IMR-90 (cell line): ENCODE measurements around the gene CCDC142. TPM values are rescaled to one million over a fixed set of nuclear protein-coding genes. Genes with fewer than 3 reads are reported as not detected.
A peak's percentile ranks its signal among the peaks of the same experiment; 100 is the strongest.
"Not testable (repeated sequence)": the region's sequence is repeated elsewhere in the genome, so short reads cannot be mapped to it uniquely, and the experiment has no call there.

Experiments used
- ATAC-seq: fragments of 200-7000 bp; cut with Tn5 transposase; 2 replicates; pipeline ENCODE4 v1.9.1; 2020; ENCODE audit warnings: low read depth, mild to moderate bottlenecking, moderate library complexity
- BruUV-seq: library from RNA; stranded (reverse); fragments of 400-500 nt; replicated peaks from 2 replicates; lab custom pipeline; 2021; lab: Mats Ljungman, UMichigan
- CTCF ChIA-PET: fragments of 300-600 bp; formaldehyde crosslinking; extraction: SDS; loops from one replicate; lab custom pipeline; 2021; ENCODE audit warnings: antibody characterized with exemption; lab: Yijun Ruan, JAX
- POLR2A ChIA-PET: fragments of 300-600 bp; sonication (Branson Sonifier 250); formaldehyde crosslinking; loops from one replicate; lab custom pipeline; 2022; ENCODE audit warnings: antibody characterized with exemption; ENCODE audit not compliant: unreplicated experiment; lab: Charles Lee
- DNase-seq: peaks from one replicate; pipeline ENCODE4 v3.0.0; 2013
- H2AFZ ChIP-seq: replicated peaks from 2 replicates; pipeline ENCODE3; 2013; ENCODE audit warnings: low read length, mild to moderate bottlenecking; ENCODE audit not compliant: poor library complexity
- H2AK5ac ChIP-seq: 2 replicates; pipeline ENCODE4 v1.6.1; 2013; ENCODE audit warnings: low read depth, low read length, inconsistent platforms
- H2AK9ac ChIP-seq: replicated peaks from 2 replicates; pipeline ENCODE3; 2013; ENCODE audit warnings: mild to moderate bottlenecking, low read depth, low read length, moderate library complexity; ENCODE audit not compliant: poor library complexity
- H2BK120ac ChIP-seq: 2 replicates; pipeline ENCODE4 v1.6.1; 2013; ENCODE audit warnings: low read depth, low read length, inconsistent platforms
- H2BK15ac ChIP-seq: 3 replicates; pipeline ENCODE4 v1.6.1; 2013; ENCODE audit warnings: low read depth, low read length, inconsistent platforms
- H2BK20ac ChIP-seq: 2 replicates; pipeline ENCODE4 v1.6.1; 2013; ENCODE audit warnings: low read depth, mild to moderate bottlenecking, inconsistent platforms, low read length, moderate library complexity
- H2BK5ac ChIP-seq: 2 replicates; pipeline ENCODE4 v1.6.1; 2013; ENCODE audit warnings: mild to moderate bottlenecking, low read depth, low read length, inconsistent platforms; ENCODE audit not compliant: poor library complexity, severe bottlenecking
- H3K14ac ChIP-seq: replicated peaks from 2 replicates; pipeline ENCODE4 v1.6.1; 2013; ENCODE audit warnings: low read depth, low read length, inconsistent platforms
- H3K18ac ChIP-seq: 2 replicates; pipeline ENCODE4 v1.6.1; 2013; ENCODE audit warnings: low read depth, low read length, control low read depth
- H3K23ac ChIP-seq: 2 replicates; pipeline ENCODE4 v1.6.1; 2013; ENCODE audit warnings: low read depth, low read length, inconsistent platforms
- H3K27ac ChIP-seq: 2 replicates; pipeline ENCODE4 v1.5.1; 2013; ENCODE audit warnings: mild to moderate bottlenecking, control low read depth, low read length; ENCODE audit not compliant: insufficient read depth
- H3K27me3 ChIP-seq: 2 replicates; pipeline ENCODE4 v1.6.1; 2013; ENCODE audit warnings: low read length; ENCODE audit not compliant: control insufficient read depth, insufficient read depth
- H3K36me3 ChIP-seq: 2 replicates; pipeline ENCODE4 v1.6.1; 2013; ENCODE audit warnings: low read length, mixed read lengths; ENCODE audit not compliant: control insufficient read depth, insufficient read depth
- H3K4ac ChIP-seq: 2 replicates; pipeline ENCODE4 v1.6.1; 2013; ENCODE audit warnings: low read depth, low read length, inconsistent platforms
- H3K4me1 ChIP-seq: 2 replicates; pipeline ENCODE4 v1.6.1; 2013; ENCODE audit warnings: low read length, mixed read lengths; ENCODE audit not compliant: control insufficient read depth, insufficient read depth
- H3K4me2 ChIP-seq: 2 replicates; pipeline ENCODE4 v1.6.1; 2013; ENCODE audit warnings: low read depth, mild to moderate bottlenecking, control low read depth, low read length, moderate library complexity
- H3K4me3 ChIP-seq: 2 replicates; pipeline ENCODE4 v1.5.1; 2013; ENCODE audit warnings: low read depth, mild to moderate bottlenecking, control low read depth, low read length, moderate library complexity; ENCODE audit not compliant: insufficient read depth
- H3K56ac ChIP-seq: 2 replicates; pipeline ENCODE4 v1.6.1; 2013; ENCODE audit warnings: low read length, inconsistent platforms; ENCODE audit not compliant: insufficient read depth; ENCODE audit errors: extremely low read depth
- H3K79me1 ChIP-seq, 2 experiments: 2 replicates each; pipeline ENCODE4 v1.6.1; 2013; ENCODE audit warnings: low read length in 2 of 2, inconsistent platforms in 1 of 2, low read depth in 1 of 2
- H3K9ac ChIP-seq: 2 replicates; pipeline ENCODE4 v1.6.1; 2013; ENCODE audit warnings: low read depth, low read length, control low read depth
- H3K9me1 ChIP-seq: 2 replicates; pipeline ENCODE4 v1.6.1; 2013; ENCODE audit warnings: low read length, inconsistent platforms; ENCODE audit not compliant: insufficient read depth
- H3K9me3 ChIP-seq: 2 replicates; pipeline ENCODE4 v1.6.1; 2013; ENCODE audit warnings: low read length; ENCODE audit not compliant: control insufficient read depth, insufficient read depth
- H4K20me1 ChIP-seq: 2 replicates; pipeline ENCODE4 v1.6.1; 2013; ENCODE audit warnings: low read length, inconsistent platforms; ENCODE audit not compliant: insufficient read depth
- H4K5ac ChIP-seq: 2 replicates; pipeline ENCODE4 v1.6.1; 2013; ENCODE audit warnings: mild to moderate bottlenecking, low read depth, low read length, control low read depth
- H4K8ac ChIP-seq, 2 experiments: 2 replicates each; pipeline ENCODE4 v1.6.1; 2013; ENCODE audit warnings: low read depth in 2 of 2, low read length in 2 of 2, control low read depth in 1 of 2, inconsistent platforms in 1 of 2
- H4K91ac ChIP-seq: 2 replicates; pipeline ENCODE4 v1.6.1; 2013; ENCODE audit warnings: low read depth, low read length, inconsistent platforms; ENCODE audit not compliant: insufficient read depth
- POLR2A ChIP-seq: IDR thresholded peaks from 2 replicates; pipeline ENCODE4 v1.6.1; 2012; ENCODE audit warnings: mild to moderate bottlenecking, low read depth, low read length
- RCOR1 ChIP-seq: IDR thresholded peaks from 2 replicates; pipeline ENCODE4 v1.6.1; 2012; ENCODE audit warnings: mild to moderate bottlenecking, low read length, improper control_type of control experiment; ENCODE audit not compliant: insufficient replicate concordance
- SMC3 ChIP-seq: fragments of 150-350 bp; IDR thresholded peaks from 2 replicates; pipeline ENCODE4 v1.6.1; 2016; ENCODE audit warnings: low read depth, mild to moderate bottlenecking, antibody characterized with exemption, low read length, moderate library complexity
- WGBS, 2 experiments: methylation state at CpG; one replicate each; pipeline versions ENCODE4 v1.1.5 to v1.1.7; 2013; ENCODE audit warnings: missing lambda C conversion rate in 2 of 2; ENCODE audit not compliant: insufficient read length in 1 of 2; ENCODE audit errors: extremely low coverage in 2 of 2; 5-methylcytosine and 5-hydroxymethylcytosine counted together
- dilution Hi-C: fragments of 300-500 bp; cut with HindIII; formaldehyde crosslinking; loops from one replicate; pipeline ENCODE4 v1.14.3; 2018; ENCODE audit warnings: low sequenced_read_pairs; ENCODE audit not compliant: unreplicated experiment
- in situ Hi-C: fragments of 300-500 bp; cut with MboI; formaldehyde crosslinking; loops from 3 replicates; pipeline ENCODE4 v1.14.3; 2019; ENCODE audit warnings: low sequenced_read_pairs, inconsistent platforms, mixed read lengths
- intact Hi-C: fragments of 100-400 bp; cut with micrococcal nuclease; formaldehyde crosslinking; loops from 2 replicates; pipeline ENCODE4 v1.10.0; 2022
- polyA plus RNA-seq, 3 experiments: library from polyadenylated mRNA; depleted of rRNA; stranded (reverse); fragments of >200 nt; gene quantifications; 2 replicates each; pipeline ENCODE4 v1.2.3, GENCODE V29; 2012; ENCODE audit warnings: low replicate concordance in 1 of 3
- total RNA-seq: library from RNA; depleted of rRNA; stranded (reverse); fragments of >200 nt; gene quantifications from 2 replicates; pipeline ENCODE4 v1.2.3, GENCODE V29; 2012
- TF ChIP-seq, protein P1 (sequence below): conservative IDR thresholded peaks from 2 replicates; pipeline ENCODE4 v1.5.1; 2012; ENCODE audit warnings: mild to moderate bottlenecking, low read depth, low read length, improper control_type of control experiment

The CCDC142 gene
- total and polyA plus RNA-seq, 2 of the 4 experiments (the other 2 are of a cell fraction), result 8.4 to 14.0 TPM

GRCh38 chr2:74486141-74486540 lies 3.3 kb upstream of the CCDC142 start (continued):
- TF ChIP-seq, protein P1, sequence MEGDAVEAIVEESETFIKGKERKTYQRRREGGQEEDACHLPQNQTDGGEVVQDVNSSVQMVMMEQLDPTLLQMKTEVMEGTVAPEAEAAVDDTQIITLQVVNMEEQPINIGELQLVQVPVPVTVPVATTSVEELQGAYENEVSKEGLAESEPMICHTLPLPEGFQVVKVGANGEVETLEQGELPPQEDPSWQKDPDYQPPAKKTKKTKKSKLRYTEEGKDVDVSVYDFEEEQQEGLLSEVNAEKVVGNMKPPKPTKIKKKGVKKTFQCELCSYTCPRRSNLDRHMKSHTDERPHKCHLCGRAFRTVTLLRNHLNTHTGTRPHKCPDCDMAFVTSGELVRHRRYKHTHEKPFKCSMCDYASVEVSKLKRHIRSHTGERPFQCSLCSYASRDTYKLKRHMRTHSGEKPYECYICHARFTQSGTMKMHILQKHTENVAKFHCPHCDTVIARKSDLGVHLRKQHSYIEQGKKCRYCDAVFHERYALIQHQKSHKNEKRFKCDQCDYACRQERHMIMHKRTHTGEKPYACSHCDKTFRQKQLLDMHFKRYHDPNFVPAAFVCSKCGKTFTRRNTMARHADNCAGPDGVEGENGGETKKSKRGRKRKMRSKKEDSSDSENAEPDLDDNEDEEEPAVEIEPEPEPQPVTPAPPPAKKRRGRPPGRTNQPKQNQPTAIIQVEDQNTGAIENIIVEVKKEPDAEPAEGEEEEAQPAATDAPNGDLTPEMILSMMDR, result no peak
- TF ChIP-seq POLR2A (no peak), RCOR1 (no peak), SMC3 (no peak)

- dilution Hi-C loops, ATAC-seq, H3K9me3 ChIP-seq, H2BK20ac ChIP-seq, H4K20me1 ChIP-seq, H3K18ac ChIP-seq, DNase-seq, BruUV-seq, H3K9me1 ChIP-seq, H3K56ac ChIP-seq, H3K27me3 ChIP-seq, H2BK15ac ChIP-seq, H2BK5ac ChIP-seq: not testable (repeated sequence)
- peak overlapping the region; percentile 16; the same call in 1 of the 2 replicates for H2BK120ac ChIP-seq
- peak overlapping the region; percentile 8 for H4K5ac ChIP-seq
- H3K36me3 ChIP-seq, result peaks cover 10% of the 10 kb centered on the region
- peaks cover 24 to 60% of the 10 kb centered on the region in 2 experiments for H3K79me1 ChIP-seq
- H3K4me1 ChIP-seq, result peaks cover 16% of the 10 kb centered on the region
- ChIA-PET CTCF (interaction anchor here (0.7 to 3.4 kb wide), 3 partner anchors 49 to 105 kb away, joined by 3 to 17 read pairs (median 3); no protein-coding TSS in a partner anchor), POLR2A (interaction anchor here (0.6 kb wide), 1 partner anchor 31 kb away, joined by 3 read pairs; the partner anchor contains the start of gene TLX2)
- whole genome bisulfite sequencing, 2 experiments, result 91% methylated on average over 5 of the region's 19 CpGs; no CpG with 5 or more reads in 1 of the 2 experiments
- H2AK9ac ChIP-seq, result peak overlapping the region; percentile 99
- H2AK5ac ChIP-seq, result 0 out of 2 replicates have a peak overlapping the region, but pooled peaks have one; percentile 6
- peak overlapping the region; percentile 79 to 100; a peak in 3 of 4 replicates for H4K8ac ChIP-seq
- in situ Hi-C loops (loop anchor here (5.0 to 25.0 kb wide), 2 partner anchors 94 to 379 kb away; no protein-coding TSS in a partner anchor), intact Hi-C loops (loop anchor here (1.0 kb wide), 3 partner anchors 29 to 104 kb away; partner anchors contain the start of genes AUP1 and HTRA2)
- H3K4ac ChIP-seq, result peak overlapping the region; percentile 97
- peak overlapping the region; percentile 44; the same call in 1 of the 2 replicates for H3K27ac ChIP-seq
- H3K4me3 ChIP-seq, result peak overlapping the region; percentile 80
- H3K4me2 ChIP-seq, result peak overlapping the region; percentile 75
- H3K23ac ChIP-seq, result peak overlapping the region; percentile 62
- H4K91ac ChIP-seq, result peak overlapping the region; percentile 77
- H3K9ac ChIP-seq, result peak overlapping the region; percentile 73
- peak overlapping the region; percentile 83; the same call in 1 of the 2 replicates for H3K14ac ChIP-seq
- peak overlapping the region; percentile 100 for H2AFZ ChIP-seq
Measured at GRCh38 chr2:74483675-74484164, 922 bp upstream of the CCDC142 start.
